A549 treated with CpdA at 1 μM for 4 hours (cell line): ENCODE results near the gene CEACAM8. TPM values are rescaled to one million over a fixed set of nuclear protein-coding genes. Genes with fewer than 3 reads are reported as not detected.

ENCODE experiments used
- total RNA-seq: library from RNA; stranded (reverse); fragments of 200-300 nt; extraction: Qiagen RNA extraction; gene quantifications from 5 replicates; pipeline ENCODE4 v1.2.3, GENCODE V29; 2022; ENCODE audit warnings: low read depth

Gene CEACAM8
- total RNA-seq = not detected in 5 replicates

DNA sequence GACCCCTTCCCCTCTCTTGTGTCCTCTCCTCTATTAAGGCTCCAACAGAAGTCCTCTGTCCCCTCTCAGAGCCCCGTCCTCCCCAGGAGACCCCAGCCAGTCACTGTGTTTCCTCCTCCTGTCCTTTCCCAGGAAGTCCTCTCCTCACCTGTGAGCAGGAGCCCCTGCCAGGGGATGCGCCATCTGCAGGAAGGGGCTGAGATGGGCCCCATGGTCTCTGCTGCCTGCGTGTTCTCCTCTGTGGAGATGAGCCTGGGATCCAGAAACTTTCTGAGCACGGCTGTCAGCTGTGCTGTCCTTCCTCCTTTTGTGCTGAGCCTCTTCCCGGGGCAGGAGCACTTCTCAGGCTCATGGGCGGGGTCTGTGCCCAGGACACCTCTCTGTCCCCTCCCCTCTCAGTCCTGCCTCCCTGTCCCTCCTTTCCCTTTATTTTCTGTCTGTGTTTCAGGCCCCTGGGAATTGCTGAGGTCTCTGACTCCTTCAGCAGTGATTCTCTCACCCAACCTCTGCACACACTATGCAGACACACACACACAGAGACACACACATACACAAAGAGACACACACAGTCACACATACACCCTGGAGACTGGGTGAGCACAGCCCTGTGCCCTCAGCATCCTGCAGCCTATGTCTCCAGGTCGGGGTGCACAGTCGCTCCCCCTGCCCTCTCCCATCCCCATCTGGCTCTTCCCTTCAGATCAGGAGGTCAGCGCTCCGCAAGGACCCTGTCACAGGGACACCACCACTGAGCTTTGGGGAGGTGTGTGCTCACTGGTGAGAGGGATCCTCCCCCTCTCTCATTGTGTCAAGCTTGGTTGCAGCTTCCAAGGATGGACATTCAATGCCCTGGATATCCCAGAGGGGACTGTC lies at the start of gene CEACAM8:
Gene CEACAM8 (minus strand): TSS at position 308 of the 873 bp plus-strand sequence. CDS start 96 bp downstream, at position 212.

Other genes with a start within 250 kb of the CEACAM8 start
- 39.7 to 50.8 TPM (median 46.1 TPM) in 5 replicates for gene CNFN, start 204.6 kb downstream of the CEACAM8 start, total RNA-seq
- gene LIPE, start 167.5 kb downstream of the CEACAM8 start, total RNA-seq = 1.6 to 3.1 TPM (median 2.3 TPM) in 5 replicates
- 0.07 to 0.12 TPM in 2 of 5 replicates, not detected in the others for gene CXCL17, start 152.0 kb downstream of the CEACAM8 start, total RNA-seq
- gene CEACAM1, start 66.4 kb downstream of the CEACAM8 start, total RNA-seq = 1.6 to 2.0 TPM (median 1.8 TPM) in 5 replicates
- 0.10 to 0.17 TPM (median 0.17 TPM) in 3 of 5 replicates, not detected in the others for gene PSG3, start 145.6 kb upstream of the CEACAM8 start, total RNA-seq
- 0.09 to 0.24 TPM (median 0.17 TPM) in 5 replicates for gene PSG8, start 170.8 kb upstream of the CEACAM8 start, total RNA-seq